ENCODE results near the gene PBX1.

DNA sequence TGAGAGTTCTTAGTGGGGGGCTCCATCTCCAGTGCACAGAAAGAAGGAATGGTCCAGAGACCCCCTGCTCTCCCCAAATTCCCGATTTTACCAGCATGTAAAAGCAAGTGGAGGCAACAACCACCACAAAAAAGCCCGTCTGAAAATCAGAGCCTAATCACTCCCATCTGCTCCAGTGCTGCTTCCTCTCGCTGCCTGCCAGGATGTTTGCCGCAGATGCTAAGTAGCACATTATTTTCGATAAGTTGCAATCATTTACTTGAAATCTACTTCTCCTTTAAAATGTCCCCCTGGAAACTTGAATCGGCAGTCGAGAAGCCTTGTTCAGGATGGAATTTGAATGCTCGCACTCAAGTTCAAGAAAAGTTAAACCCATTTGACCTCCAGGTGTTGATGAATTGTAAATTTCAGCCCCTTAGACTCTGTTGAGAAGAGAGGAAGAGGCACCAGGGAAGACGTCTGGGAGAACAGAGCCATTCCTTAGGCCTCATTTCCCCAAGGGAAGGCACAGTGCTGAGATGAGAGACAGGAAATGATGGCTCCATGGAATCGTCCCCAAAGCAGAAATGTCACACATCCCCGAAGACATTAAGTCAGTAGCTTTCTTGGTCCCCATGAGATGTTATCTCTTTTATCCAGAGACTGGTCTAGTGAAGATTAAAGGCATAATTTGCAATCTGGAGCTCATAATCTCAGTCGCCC lies 221.3 kb downstream of the PBX1 start:
- TF ChIP-seq, protein P1, sequence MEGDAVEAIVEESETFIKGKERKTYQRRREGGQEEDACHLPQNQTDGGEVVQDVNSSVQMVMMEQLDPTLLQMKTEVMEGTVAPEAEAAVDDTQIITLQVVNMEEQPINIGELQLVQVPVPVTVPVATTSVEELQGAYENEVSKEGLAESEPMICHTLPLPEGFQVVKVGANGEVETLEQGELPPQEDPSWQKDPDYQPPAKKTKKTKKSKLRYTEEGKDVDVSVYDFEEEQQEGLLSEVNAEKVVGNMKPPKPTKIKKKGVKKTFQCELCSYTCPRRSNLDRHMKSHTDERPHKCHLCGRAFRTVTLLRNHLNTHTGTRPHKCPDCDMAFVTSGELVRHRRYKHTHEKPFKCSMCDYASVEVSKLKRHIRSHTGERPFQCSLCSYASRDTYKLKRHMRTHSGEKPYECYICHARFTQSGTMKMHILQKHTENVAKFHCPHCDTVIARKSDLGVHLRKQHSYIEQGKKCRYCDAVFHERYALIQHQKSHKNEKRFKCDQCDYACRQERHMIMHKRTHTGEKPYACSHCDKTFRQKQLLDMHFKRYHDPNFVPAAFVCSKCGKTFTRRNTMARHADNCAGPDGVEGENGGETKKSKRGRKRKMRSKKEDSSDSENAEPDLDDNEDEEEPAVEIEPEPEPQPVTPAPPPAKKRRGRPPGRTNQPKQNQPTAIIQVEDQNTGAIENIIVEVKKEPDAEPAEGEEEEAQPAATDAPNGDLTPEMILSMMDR (IDR thresholded peaks at IDR 0.05; ENCODE audit: low read depth, low read length, missing input control) = no peak
- TF ChIP-seq, protein P2, sequence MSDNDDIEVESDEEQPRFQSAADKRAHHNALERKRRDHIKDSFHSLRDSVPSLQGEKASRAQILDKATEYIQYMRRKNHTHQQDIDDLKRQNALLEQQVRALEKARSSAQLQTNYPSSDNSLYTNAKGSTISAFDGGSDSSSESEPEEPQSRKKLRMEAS (IDR thresholded peaks at IDR 0.05) = no peak
- TF ChIP-seq FOXA1 (IDR thresholded peaks at IDR 0.05) = no peak
- TF ChIP-seq, protein P3, sequence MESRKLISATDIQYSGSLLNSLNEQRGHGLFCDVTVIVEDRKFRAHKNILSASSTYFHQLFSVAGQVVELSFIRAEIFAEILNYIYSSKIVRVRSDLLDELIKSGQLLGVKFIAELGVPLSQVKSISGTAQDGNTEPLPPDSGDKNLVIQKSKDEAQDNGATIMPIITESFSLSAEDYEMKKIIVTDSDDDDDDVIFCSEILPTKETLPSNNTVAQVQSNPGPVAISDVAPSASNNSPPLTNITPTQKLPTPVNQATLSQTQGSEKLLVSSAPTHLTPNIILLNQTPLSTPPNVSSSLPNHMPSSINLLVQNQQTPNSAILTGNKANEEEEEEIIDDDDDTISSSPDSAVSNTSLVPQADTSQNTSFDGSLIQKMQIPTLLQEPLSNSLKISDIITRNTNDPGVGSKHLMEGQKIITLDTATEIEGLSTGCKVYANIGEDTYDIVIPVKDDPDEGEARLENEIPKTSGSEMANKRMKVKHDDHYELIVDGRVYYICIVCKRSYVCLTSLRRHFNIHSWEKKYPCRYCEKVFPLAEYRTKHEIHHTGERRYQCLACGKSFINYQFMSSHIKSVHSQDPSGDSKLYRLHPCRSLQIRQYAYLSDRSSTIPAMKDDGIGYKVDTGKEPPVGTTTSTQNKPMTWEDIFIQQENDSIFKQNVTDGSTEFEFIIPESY (IDR thresholded peaks at IDR 0.05) = no peak
- TF ChIP-seq GABPA (IDR thresholded peaks at IDR 0.05 in 1 of 2, conservative IDR thresholded peaks at IDR 0.05 in 1 of 2) = no peak
- no peak for TF ChIP-seq YY1 (IDR thresholded peaks at IDR 0.05)
- no peak for TF ChIP-seq TAF1 (conservative IDR thresholded peaks at IDR 0.05)
- TF ChIP-seq RAD21 (IDR thresholded peaks at IDR 0.05) = no peak
